AG04449 (cell line): Measurements from ENCODE around the gene SYNGR4.

ENCODE experiments used
- CTCF ChIA-PET: fragments of 350-600 bp; formaldehyde crosslinking; extraction: SDS; loops from one replicate; lab custom pipeline; 2021; ENCODE audit warnings: antibody characterized with exemption; lab: Yijun Ruan, JAX
- POLR2A ChIA-PET: fragments of 400-600, 350-600 bp; formaldehyde crosslinking; extraction: SDS; loops from one replicate; lab custom pipeline; 2020; ENCODE audit warnings: antibody characterized with exemption, inconsistent platforms; lab: Yijun Ruan, JAX
- DNase-seq: peaks from one replicate; pipeline ENCODE4 v3.0.0-alpha.2; 2010; ENCODE audit warnings: low read depth, low spot score
- H3K4me3 ChIP-seq: 2 replicates; pipeline ENCODE4 v1.5.1; 2011; ENCODE audit warnings: low read depth, mild to moderate bottlenecking, control low read depth, low read length
- CTCF ChIP-seq: IDR thresholded peaks from one replicate; pipeline ENCODE4 v1.5.1; 2011; ENCODE audit warnings: mild to moderate bottlenecking, moderate library complexity, low read length, control low read depth, inconsistent platforms; ENCODE audit not compliant: insufficient read depth; ENCODE audit errors: missing control alignments

The SYNGR4 gene

GRCh38 chr19:48341515-48342413, 22.4 kb upstream of the SYNGR4 start:
- no peak overlapping the region for H3K4me3 ChIP-seq
- ChIA-PET CTCF (interaction anchor here (1.2 to 3.5 kb wide), 9 partner anchors 8 to 49 kb away, joined by 3 to 12 read pairs (median 5); no protein-coding TSS in a partner anchor), POLR2A (interaction anchor here (1.2 kb wide), 1 partner anchor 21 kb away, joined by 4 read pairs; no protein-coding TSS in a partner anchor)
- no peak for DNase-seq
- no peak for TF ChIP-seq CTCF

GRCh38 chr19:48342414-48342738, 21.8 kb upstream of the SYNGR4 start:
- no peak for DNase-seq
- ChIA-PET CTCF (interaction anchor here (3.5 kb wide), 1 partner anchor 9 kb away, joined by 12 read pairs; no protein-coding TSS in a partner anchor), POLR2A (no interaction called here)

GRCh38 chr19:48342841-48343540, 21.2 kb upstream of the SYNGR4 start:
- no peak for TF ChIP-seq CTCF
- CTCF ChIA-PET, result interaction anchor here (3.5 kb wide), 1 partner anchor 9 kb away, joined by 12 read pairs; no protein-coding TSS in a partner anchor
- no peak overlapping the region for H3K4me3 ChIP-seq
- POLR2A ChIA-PET, result no interaction called here
- no peak for DNase-seq

More at GRCh38 chr19:48342414-48342738, 21.8 kb upstream of the SYNGR4 start:
- TF ChIP-seq CTCF, result no peak
- no peak overlapping the region for H3K4me3 ChIP-seq

- ChIA-PET POLR2A (no interaction called here), CTCF (interaction anchor here (1.2 to 3.5 kb wide), 4 partner anchors 11 to 100 kb away, joined by 3 to 12 read pairs (median 6); partner anchors contain the start of gene KDELR1)
- H3K4me3 ChIP-seq, result no peak overlapping the region
- no peak for DNase-seq
- no peak for TF ChIP-seq CTCF
Measured at GRCh38 chr19:48344892-48345291, 19.3 kb upstream of the SYNGR4 start.

- POLR2A ChIA-PET, result interaction anchor here (0.6 kb wide), 1 partner anchor 20 kb away, joined by 3 read pairs; no protein-coding TSS in a partner anchor
- no peak for TF ChIP-seq CTCF
- CTCF ChIA-PET, result interaction anchor here (0.9 to 4.3 kb wide), 7 partner anchors 9 to 45 kb away, joined by 3 to 18 read pairs (median 6); partner anchors contain the start of gene KDELR1
- H3K4me3 ChIP-seq, result no peak overlapping the region
- DNase-seq, result no peak
Measured at GRCh38 chr19:48346191-48346590, 18.0 kb upstream of the SYNGR4 start.

GRCh38 chr19:48348045-48348444, 16.1 kb upstream of the SYNGR4 start:
- POLR2A ChIA-PET, result no interaction called here
- CTCF ChIA-PET, result interaction anchor here (1.1 to 4.3 kb wide), 6 partner anchors 8 to 236 kb away, joined by 3 to 18 read pairs (median 6); partner anchors contain the start of gene KDELR1
- no peak for TF ChIP-seq CTCF
- DNase-seq, result no peak
- no peak overlapping the region for H3K4me3 ChIP-seq
